Measurements from ENCODE around the gene B3GAT1. TPM values are rescaled to one million over a fixed set of nuclear protein-coding genes. Genes with fewer than 3 reads are reported as not detected.

The B3GAT1 gene
- total and polyA plus RNA-seq, 2 donors (not counting 1 experiment from before 2014, with no cell fraction given): 0.06 TPM; not detected in 1

GRCh38 chr11:134455516-134455915 is 43.5 kb upstream of the B3GAT1 start:
- DNase-seq (no peak), ATAC-seq (ENCODE audit: low read depth) (no peak)
- ChIA-PET CTCF (no interaction called here), POLR2A (no interaction called here)
- intact Hi-C loops (cut with micrococcal nuclease): no loop called here
- no peak for TF ChIP-seq EZH2 (IDR thresholded peaks at IDR 0.05; ENCODE audit: borderline replicate concordance, insufficient read depth, low read depth, low read length, poor library complexity, severe bottlenecking)
- TF ChIP-seq, protein P1, sequence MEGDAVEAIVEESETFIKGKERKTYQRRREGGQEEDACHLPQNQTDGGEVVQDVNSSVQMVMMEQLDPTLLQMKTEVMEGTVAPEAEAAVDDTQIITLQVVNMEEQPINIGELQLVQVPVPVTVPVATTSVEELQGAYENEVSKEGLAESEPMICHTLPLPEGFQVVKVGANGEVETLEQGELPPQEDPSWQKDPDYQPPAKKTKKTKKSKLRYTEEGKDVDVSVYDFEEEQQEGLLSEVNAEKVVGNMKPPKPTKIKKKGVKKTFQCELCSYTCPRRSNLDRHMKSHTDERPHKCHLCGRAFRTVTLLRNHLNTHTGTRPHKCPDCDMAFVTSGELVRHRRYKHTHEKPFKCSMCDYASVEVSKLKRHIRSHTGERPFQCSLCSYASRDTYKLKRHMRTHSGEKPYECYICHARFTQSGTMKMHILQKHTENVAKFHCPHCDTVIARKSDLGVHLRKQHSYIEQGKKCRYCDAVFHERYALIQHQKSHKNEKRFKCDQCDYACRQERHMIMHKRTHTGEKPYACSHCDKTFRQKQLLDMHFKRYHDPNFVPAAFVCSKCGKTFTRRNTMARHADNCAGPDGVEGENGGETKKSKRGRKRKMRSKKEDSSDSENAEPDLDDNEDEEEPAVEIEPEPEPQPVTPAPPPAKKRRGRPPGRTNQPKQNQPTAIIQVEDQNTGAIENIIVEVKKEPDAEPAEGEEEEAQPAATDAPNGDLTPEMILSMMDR (IDR thresholded peaks at IDR 0.05): no peak
- H3K4me1 Mint-ChIP-seq: no peaks in the 10 kb centered on the region
- Histone ChIP-seq H4K20me1 (ENCODE audit: control insufficient read depth, insufficient read depth, low read length, poor library complexity, severe bottlenecking) (no peaks in the 10 kb centered on the region), H3K79me2 (ENCODE audit: control insufficient read depth, insufficient read depth, low read length) (no peaks in the 10 kb centered on the region), H3K9me3 (ENCODE audit: control extremely low read depth in 1 of 3, control insufficient read depth in 2 of 3, insufficient read depth in 1 of 3, low read length in 2 of 3) (peaks cover 0 to 44% (median 4%) of the 10 kb centered on the region in 3 donors), H3K27ac (ENCODE audit: low read length in 2 of 2) (no peak overlapping the region), H3K4me2 (replicated peaks; ENCODE audit: low read depth, low read length, poor library complexity, severe bottlenecking) (no peak overlapping the region), H3K27me3 (replicated peaks in 1 of 4; ENCODE audit: control extremely low read depth in 1 of 4, control insufficient read depth in 3 of 4, insufficient read depth in 4 of 4, low read length in 3 of 4) (no peaks in the 10 kb centered on the region), H3K4me1 (ENCODE audit: control insufficient read depth in 2 of 2, insufficient read depth in 2 of 2, low read length in 2 of 2) (no peaks in the 10 kb centered on the region), H3K9ac (ENCODE audit: low read length) (no peak overlapping the region), H3K36me3 (replicated peaks in 1 of 2; ENCODE audit: control extremely low read depth in 1 of 2, control insufficient read depth in 1 of 2, extremely low read depth in 1 of 2, insufficient read depth in 2 of 2, low read length in 1 of 2) (no peaks in the 10 kb centered on the region), H2AFZ (ENCODE audit: insufficient read depth, low read depth, low read length, poor library complexity, severe bottlenecking) (no peak overlapping the region), H3K4me3 (ENCODE audit: control extremely low read depth in 1 of 5, extremely low read depth in 1 of 5, insufficient read depth in 1 of 5, low read depth in 2 of 5, low read length in 4 of 5) (no peak overlapping the region)
- no peaks in the 10 kb centered on the region for H3K9me3 Mint-ChIP-seq (ENCODE audit: insufficient read depth)
- no peaks in the 10 kb centered on the region for H3K27me3 Mint-ChIP-seq
- no peak overlapping the region for H3K27ac Mint-ChIP-seq
- no peak overlapping the region for H3K4me3 Mint-ChIP-seq
- WGBS (ENCODE audit: insufficient coverage): 93% methylated on average over 3 of the region's 3 CpGs

GRCh38 chr11:134454146-134454690 is 42.2 kb upstream of the B3GAT1 start:
- peaks cover 0 to 41% (median 4%) of the 10 kb centered on the region in 3 donors for H3K9me3 ChIP-seq (ENCODE audit: control extremely low read depth in 1 of 3, control insufficient read depth in 2 of 3, insufficient read depth in 1 of 3, low read length in 2 of 3)
- intact Hi-C loops (cut with micrococcal nuclease): no loop called here
- no peak for TF ChIP-seq EZH2 (IDR thresholded peaks at IDR 0.05; ENCODE audit: borderline replicate concordance, insufficient read depth, low read depth, low read length, poor library complexity, severe bottlenecking)
- TF ChIP-seq, protein P1 (IDR thresholded peaks at IDR 0.05): no peak
- 82% methylated on average over 6 of the region's 6 CpGs for WGBS (ENCODE audit: insufficient coverage)
- Mint-ChIP-seq H3K27me3 (no peaks in the 10 kb centered on the region), H3K9me3 (ENCODE audit: insufficient read depth) (no peaks in the 10 kb centered on the region), H3K27ac (no peak overlapping the region), H3K4me1 (no peaks in the 10 kb centered on the region), H3K4me3 (no peak overlapping the region)
- H2AFZ ChIP-seq (ENCODE audit: insufficient read depth, low read depth, low read length, poor library complexity, severe bottlenecking): no peak overlapping the region
- no peak overlapping the region for H3K27ac ChIP-seq (ENCODE audit: low read length in 2 of 2)
- H3K4me2 ChIP-seq (replicated peaks; ENCODE audit: low read depth, low read length, poor library complexity, severe bottlenecking): no peak overlapping the region
- H3K36me3 ChIP-seq (replicated peaks in 1 of 2; ENCODE audit: control extremely low read depth in 1 of 2, control insufficient read depth in 1 of 2, extremely low read depth in 1 of 2, insufficient read depth in 2 of 2, low read length in 1 of 2): no peaks in the 10 kb centered on the region
- H3K79me2 ChIP-seq (ENCODE audit: control insufficient read depth, insufficient read depth, low read length): no peaks in the 10 kb centered on the region
- ChIA-PET CTCF (no interaction called here), POLR2A (no interaction called here)
- no peak for DNase-seq
- H3K4me3 ChIP-seq (ENCODE audit: control extremely low read depth in 1 of 5, extremely low read depth in 1 of 5, insufficient read depth in 1 of 5, low read depth in 2 of 5, low read length in 4 of 5): no peak overlapping the region
- no peaks in the 10 kb centered on the region for H4K20me1 ChIP-seq (ENCODE audit: control insufficient read depth, insufficient read depth, low read length, poor library complexity, severe bottlenecking)
- H3K4me1 ChIP-seq (ENCODE audit: control insufficient read depth in 2 of 2, insufficient read depth in 2 of 2, low read length in 2 of 2): no peaks in the 10 kb centered on the region
- no peaks in the 10 kb centered on the region for H3K27me3 ChIP-seq (replicated peaks in 1 of 4; ENCODE audit: control extremely low read depth in 1 of 4, control insufficient read depth in 3 of 4, insufficient read depth in 4 of 4, low read length in 3 of 4)
- no peak for ATAC-seq (ENCODE audit: low read depth)
- H3K9ac ChIP-seq (ENCODE audit: low read length): no peak overlapping the region

All from B cell (primary cell).